NCI-H2029 treated with DMSO at 0.1 percent for 48 hours (cell line): ENCODE data around the gene SEC11C.
"Not testable (repeated sequence)": the region's sequence is repeated elsewhere in the genome, so short reads cannot be mapped to it uniquely, and the experiment has no call there.

Source experiments
- DNase-seq: peaks from one replicate; lab custom pipeline; 2025; lab: John Stamatoyannopoulos, UW

Gene SEC11C

GRCh38 chr18:59139615-59140301 lies at the start of gene SEC11C:
SEC11C (plus strand) TSS chr18:59139884; CDS start chr18:59139949, 65 bp downstream.
- DNase-seq, result peak; percentile 90

DNA sequence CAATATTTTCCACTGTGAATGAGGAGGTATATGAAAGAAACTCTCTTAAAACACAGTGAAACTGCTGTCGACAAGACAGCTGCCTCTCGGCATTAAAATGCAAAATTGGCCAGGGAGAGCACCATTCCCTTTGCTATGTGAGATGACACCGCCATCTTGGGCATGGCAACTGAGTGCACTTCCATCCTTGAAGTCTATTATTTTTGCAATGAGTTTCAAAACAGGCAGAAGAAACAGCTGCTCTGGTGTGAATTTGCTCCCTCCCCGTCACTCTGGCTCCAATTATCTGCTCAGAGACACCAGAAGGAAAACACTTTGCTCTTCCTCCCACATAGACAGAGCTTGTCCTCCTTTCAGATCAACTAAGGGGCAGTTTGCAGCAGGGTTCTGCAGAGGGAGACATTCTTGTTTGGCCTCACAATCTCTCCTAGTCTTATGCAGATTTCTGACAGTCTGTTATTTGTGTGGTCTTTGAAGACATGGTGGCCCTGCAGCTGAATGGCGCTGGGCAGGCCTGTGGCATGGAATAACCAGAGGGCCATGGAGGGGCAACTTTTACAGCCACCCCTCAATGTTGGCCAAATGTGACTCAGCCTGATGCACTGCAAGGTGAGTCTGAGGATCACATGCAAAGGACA lies 48.6 kb upstream of the SEC11C start:
- DNase-seq, result no peak

DNA sequence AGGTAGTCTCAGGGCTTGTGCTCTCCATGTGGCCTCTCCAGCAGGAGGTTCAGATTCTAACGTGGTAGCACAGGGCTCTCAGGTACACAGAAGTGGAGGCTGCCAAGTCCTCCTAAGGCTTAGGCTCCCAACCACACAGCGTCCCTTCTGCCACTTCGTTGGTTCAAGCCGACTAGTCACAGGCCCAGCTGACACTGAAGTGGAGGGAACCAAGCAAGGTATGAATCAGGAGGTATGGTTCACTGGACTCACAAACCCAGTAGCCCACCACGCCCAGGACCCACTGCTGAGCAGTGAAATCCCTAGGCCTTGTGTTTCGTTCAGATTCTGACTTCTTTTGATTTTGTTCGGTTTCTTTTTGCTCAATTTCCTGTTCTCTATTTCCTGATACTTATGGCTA lies 46.0 kb upstream of the SEC11C start:
- no peak for DNase-seq

GRCh38 chr18:59094569-59094968 lies 45.1 kb upstream of the SEC11C start:
- DNase-seq, result no peak

GRCh38 chr18:59096098-59096789 lies 43.4 kb upstream of the SEC11C start:
- peak; percentile 99 for DNase-seq

DNA sequence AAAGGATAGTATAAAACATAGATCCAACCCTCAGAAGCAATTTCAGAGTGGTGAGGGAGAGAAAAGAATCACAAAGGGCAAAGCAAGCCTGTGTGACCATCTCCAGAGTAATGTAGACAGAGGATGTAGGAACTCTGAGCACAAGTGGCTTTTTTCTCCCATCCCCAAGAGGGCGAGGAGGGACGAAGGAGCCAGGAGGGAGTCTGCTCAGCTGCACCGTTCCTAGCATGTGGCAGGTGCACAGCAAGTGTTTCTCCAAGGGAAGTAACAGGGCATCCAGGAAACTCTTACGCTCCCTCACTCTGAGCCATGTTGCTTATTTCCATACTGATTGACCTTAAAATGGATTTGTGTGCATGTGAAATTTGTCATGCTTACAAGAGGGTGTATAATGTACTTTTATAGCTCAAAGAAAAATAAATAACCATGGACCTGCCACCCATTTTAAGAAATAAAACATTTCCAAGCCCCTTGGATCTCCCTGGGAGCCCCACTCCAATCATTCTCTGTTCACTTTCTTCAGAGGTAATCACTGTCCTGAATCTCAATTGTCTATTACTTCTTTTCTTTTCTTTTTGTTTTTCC lies 37.8 kb upstream of the SEC11C start:
- no peak for DNase-seq

DNA sequence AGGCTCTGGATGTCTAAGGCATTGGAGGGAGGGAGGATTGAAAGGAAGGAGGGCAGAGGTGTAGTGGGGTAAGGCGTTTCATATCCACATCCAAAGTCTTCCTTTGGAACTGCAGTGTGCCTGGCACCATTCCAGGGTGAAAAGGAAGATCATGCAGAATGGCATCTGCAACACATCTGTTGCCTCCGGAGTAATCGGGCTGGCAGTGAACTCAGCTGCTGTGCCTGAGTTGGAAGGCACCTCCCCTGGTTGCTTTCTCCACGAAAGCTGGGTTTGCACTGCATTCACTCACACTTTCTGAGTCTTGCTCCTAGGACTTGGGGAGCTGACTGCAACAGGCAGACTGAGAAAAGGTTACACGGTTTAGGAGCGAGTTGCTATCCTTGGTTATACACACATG lies 30.3 kb upstream of the SEC11C start:
- no peak for DNase-seq

- no peak for DNase-seq
Observed at GRCh38 chr18:59114160-59114559, 25.5 kb upstream of the SEC11C start.

GRCh38 chr18:59123588-59124369 lies 15.9 kb upstream of the SEC11C start:
- DNase-seq, result no peak

DNA sequence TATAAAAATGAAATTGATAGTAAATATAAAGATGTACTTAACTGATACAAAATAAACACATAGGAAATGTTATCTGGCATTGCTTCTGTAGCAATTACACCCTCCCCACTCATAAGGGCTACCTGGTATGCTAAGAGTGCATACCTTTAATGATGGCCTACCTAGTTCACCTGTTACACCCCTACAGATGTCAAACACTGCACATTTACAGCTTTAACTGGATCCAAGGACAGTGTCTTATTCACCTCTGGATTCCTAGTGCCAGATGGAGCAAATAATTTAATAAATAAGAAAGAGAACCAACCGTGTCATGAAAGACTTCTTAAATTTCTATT lies 15.3 kb upstream of the SEC11C start:
- DNase-seq, result no peak

GRCh38 chr18:59127047-59127446 lies 12.6 kb upstream of the SEC11C start:
- DNase-seq, result no peak

DNA sequence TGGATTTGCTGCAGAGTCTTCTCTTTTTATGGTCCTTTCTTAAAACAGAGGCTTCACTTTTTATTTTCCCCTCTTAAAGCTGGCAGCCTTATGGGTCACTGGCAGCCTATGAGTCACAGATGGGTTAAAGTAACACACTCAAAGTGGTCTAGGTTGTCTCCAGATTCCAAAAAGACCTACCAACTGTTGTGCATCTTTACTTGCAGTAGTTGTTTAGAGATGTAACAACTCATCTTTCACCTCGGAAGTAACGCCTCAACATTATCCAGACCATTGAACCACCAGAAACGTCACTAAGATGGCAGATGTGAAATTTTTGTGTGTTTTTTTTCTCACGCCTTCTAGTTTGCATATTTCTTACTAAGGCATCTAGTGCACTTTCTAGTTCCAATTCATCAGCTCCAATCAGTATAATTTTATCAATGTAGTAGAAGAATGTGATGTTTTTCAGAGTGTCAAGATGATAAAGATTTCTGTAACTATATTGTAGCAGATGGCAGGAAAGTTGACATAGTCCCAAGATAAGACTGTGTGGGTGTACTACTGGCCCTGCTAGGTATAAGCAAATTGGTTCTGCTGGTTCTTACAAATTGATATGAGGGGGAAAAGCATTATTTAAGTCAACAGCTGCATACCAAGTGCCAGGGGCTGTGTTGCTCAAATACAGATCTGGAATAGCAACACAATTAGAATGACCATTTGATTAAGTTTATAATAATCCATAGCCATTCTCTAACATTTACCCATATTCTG lies 9.6 kb upstream of the SEC11C start:
- DNase-seq, result no peak

DNA sequence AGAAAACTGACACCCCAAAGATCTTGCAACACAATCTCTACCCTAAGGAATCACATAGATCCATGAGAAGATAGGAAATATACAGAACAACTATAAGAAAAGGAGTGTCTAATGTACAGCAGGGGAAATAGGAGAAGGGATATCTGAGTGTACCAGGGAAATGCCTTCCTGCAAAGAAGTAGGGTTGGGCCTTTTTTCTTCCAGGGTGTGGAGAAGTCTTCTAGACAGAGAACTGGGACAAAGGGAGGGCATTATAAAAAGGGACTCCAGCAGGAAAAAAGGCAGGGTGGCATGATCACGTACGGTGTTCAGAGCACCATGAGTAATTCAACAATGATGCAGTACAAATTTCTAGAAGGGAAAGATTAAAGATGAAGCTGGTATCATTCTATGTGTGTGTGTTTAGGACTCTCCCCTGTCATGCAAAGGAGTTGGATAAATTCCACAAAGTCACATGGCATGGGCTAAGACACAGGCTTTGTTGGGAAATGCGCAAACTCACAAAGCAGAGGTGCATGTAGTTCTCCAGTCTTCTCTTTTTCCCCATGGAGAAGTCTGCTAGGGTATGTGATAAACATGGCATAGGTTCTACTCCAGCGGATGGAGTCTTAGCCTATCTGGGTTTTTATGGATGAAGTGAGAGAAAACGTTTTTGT lies 6.7 kb upstream of the SEC11C start:
- no peak for DNase-seq

GRCh38 chr18:59139291-59139614 lies 431 bp upstream of the SEC11C start:
- peak; percentile 90 for DNase-seq

DNA sequence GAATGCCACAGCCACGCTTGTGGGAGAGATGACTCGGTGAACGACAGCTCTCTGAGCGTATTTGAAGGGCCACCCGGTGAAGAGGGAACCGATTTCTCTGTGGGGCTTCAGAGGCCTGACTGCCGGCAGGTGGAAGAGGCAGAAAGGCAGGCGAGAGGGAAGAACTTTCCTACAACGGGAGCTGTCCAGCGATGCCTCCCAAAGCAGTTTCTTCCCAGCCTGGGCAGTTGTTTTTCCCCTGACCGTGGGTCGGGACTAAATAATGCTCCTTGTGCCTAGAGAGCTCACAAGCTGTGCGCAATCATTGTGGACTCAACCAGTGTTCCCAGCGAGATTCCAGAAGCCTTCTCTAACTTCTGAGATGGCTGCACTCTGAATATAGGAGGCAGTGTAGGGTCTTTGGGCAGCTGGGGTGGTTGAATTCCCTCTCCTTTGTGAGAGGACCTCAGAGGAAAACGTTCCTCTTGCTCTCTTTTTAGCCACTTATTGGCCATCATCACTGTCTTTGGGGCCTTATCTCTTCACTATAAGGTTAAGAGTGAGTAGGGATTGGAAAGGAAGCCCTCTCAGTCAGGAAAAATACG lies 710 bp downstream of the SEC11C start:
- DNase-seq, result no peak

GRCh38 chr18:59141294-59142068 lies 1.8 kb downstream of the SEC11C start:
- DNase-seq, result peak; percentile 88

GRCh38 chr18:59142274-59142673 lies 2.6 kb downstream of the SEC11C start:
- DNase-seq, result no peak

- DNase-seq, result not testable (repeated sequence)
Observed at GRCh38 chr18:59142800-59143416, 3.2 kb downstream of the SEC11C start.

- no peak for DNase-seq
Observed at GRCh38 chr18:59143441-59143840, 3.8 kb downstream of the SEC11C start.
